ENCODE data around the gene PEX14.

DNA sequence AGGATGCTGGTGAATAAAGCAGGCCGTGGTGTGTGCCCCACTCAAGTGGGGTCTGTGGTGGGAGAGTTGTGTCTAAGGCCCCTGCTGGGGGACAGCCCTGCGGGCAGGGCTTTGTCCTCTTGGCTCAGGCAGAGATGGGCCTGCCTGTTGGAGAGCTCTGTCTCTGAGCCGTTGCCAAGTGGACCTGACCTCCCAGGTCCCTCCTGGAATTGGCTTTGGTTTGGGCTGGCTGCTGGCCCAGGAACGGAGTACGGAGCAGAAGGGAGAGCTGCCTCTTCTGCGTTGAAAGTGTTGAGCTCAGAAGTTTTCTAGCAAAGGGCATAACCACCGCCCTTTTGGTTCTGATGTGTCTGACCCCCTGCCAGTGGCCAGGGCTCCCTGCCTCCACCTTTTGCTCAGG lies 153.9 kb downstream of the PEX14 start:
- TF ChIP-seq, protein P1, sequence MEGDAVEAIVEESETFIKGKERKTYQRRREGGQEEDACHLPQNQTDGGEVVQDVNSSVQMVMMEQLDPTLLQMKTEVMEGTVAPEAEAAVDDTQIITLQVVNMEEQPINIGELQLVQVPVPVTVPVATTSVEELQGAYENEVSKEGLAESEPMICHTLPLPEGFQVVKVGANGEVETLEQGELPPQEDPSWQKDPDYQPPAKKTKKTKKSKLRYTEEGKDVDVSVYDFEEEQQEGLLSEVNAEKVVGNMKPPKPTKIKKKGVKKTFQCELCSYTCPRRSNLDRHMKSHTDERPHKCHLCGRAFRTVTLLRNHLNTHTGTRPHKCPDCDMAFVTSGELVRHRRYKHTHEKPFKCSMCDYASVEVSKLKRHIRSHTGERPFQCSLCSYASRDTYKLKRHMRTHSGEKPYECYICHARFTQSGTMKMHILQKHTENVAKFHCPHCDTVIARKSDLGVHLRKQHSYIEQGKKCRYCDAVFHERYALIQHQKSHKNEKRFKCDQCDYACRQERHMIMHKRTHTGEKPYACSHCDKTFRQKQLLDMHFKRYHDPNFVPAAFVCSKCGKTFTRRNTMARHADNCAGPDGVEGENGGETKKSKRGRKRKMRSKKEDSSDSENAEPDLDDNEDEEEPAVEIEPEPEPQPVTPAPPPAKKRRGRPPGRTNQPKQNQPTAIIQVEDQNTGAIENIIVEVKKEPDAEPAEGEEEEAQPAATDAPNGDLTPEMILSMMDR (IDR thresholded peaks at IDR 0.05; ENCODE audit: extremely low read depth in 1 of 2, insufficient read depth in 1 of 2, low read depth in 1 of 2, low read length in 2 of 2), result no peak
- TF ChIP-seq POLR2A (IDR thresholded peaks at IDR 0.05; ENCODE audit: low read depth, low read length), result no peak
- TF ChIP-seq FOS (IDR thresholded peaks at IDR 0.05; ENCODE audit: borderline replicate concordance, insufficient read depth, low read length), result no peak
- no peak for TF ChIP-seq EZH2 (IDR thresholded peaks at IDR 0.05; ENCODE audit: borderline replicate concordance, low read depth, low read length, severe bottlenecking)
- TF ChIP-seq POLR2AphosphoS5 (IDR thresholded peaks at IDR 0.05; ENCODE audit: insufficient read depth, low read depth, low read length), result no peak
- TF ChIP-seq, protein P2, sequence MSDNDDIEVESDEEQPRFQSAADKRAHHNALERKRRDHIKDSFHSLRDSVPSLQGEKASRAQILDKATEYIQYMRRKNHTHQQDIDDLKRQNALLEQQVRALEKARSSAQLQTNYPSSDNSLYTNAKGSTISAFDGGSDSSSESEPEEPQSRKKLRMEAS (IDR thresholded peaks at IDR 0.05; ENCODE audit: insufficient read depth, insufficient read length), result no peak
- TF ChIP-seq JUN (IDR thresholded peaks at IDR 0.05; ENCODE audit: borderline replicate concordance, insufficient read depth, insufficient read length, low read depth), result no peak

Data from endothelial cell of umbilical vein (primary cell).